GM19463 (cell line): ENCODE measurements around the gene TRAF1.
A peak's percentile ranks its signal among the peaks of the same experiment; 100 is the strongest.

Experiments
- ATAC-seq: cut with Tn5 transposase; IDR thresholded peaks from one replicate; pipeline ENCODE4 v1.9.1; 2021; ENCODE audit warnings: mild to moderate bottlenecking, moderate library complexity; ENCODE audit not compliant: unreplicated experiment

The TRAF1 gene

DNA sequence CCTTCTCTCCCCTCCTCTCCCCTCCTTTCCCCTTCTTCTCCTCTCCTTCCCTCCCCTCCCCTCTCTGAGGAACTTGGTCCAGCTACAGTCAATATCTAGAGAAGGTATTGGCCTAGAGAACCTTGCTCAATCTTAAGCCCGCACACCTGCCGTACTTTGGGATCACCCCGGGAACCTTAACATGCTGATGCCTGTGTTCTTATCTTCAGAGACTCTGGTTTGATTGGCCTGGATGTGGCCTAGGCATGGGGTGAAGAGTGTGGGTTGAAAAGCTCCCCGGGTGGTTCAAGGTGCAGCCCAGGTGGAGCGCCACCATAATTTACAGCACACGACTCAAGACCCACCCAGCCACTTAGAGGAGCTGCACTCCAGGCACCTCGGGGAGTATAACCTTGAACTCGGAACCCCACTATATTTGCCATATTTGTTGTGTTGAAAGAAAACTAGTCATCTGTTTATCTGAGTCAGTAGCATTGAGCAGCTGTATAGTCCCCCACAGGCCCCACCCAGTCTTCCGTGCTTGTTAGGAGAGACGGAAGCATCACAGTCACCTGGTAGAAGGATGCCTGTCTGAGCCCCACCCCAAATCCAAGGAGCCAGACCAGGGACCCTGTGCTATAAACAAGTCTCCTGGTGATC is 35.2 kb downstream of the TRAF1 start:
- ATAC-seq: no peak

DNA sequence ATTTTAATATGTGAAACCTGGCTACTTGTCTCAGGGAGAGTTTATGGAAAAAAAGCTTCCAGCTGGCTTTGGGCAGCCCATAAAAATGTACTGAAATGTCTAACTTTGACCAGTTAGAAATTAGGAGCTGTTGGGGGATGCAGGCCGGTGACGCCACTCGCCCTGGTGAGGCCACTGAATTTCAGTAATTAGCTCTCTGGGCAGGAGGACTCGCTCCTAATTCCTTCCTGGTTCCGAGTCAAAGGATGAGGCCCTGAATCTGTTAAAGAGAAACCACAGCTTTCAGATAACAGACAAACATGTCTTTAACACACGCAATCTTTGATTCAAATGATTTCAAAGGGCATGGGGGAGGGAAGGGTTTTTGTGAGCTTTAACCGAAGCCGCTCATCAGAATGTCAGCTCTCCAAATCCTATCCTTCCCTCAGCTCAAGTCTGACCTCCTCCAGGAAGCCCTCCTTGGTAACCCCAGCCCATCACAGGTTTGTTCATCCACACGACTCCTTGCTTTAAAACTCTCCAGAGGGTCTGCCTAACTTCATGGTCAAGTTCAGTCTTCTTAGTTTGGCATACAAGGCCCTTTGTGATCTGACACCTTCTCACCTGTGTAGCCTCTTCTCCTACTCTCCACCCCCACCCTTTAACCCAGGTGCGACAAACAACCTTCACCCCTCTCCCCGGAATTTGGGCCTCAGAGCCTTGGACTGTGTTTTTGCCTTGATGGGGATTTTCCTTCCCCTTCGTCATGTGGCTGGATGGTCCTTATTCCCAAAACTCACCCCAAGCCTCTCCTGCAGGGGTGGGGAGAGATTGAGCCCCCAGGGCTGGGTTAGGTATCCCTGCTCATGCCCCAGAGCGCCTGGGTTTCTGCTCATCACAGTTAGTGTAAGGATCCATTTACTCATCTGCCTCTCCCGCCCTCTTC is 36.0 kb downstream of the TRAF1 start:
- ATAC-seq: no peak

DNA sequence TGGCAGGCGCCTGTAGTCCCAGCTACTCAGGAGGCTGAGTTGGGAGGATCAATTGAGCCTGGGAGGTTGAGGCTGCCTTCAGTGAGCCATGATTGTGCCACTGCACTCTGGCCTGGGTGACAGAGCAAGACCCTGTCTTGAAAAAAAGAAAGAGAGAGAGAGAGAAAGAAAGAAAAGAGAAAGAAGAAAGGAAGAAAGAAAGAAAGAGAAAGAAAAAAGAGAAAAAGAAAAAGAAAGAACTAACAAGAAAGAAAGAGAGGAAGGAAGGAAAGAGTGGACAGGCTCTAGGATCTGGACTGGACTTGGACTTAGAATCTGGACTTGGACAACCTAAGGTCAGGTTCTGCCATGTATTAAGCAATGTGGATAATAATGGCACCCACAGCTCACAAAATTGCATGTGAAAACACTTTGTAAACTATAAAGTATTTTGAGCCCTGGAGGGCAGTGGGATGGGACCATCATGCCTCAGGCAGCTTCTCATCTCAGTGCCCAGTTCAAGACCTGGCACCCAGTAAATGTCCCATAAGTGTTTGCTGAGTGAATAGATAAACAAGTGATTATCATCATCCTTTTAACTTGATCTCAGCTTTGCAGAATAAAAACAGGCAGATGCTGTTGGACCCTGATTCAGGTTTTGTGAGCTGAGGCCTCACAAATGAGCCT is 36.9 kb downstream of the TRAF1 start:
- no peak for ATAC-seq

DNA sequence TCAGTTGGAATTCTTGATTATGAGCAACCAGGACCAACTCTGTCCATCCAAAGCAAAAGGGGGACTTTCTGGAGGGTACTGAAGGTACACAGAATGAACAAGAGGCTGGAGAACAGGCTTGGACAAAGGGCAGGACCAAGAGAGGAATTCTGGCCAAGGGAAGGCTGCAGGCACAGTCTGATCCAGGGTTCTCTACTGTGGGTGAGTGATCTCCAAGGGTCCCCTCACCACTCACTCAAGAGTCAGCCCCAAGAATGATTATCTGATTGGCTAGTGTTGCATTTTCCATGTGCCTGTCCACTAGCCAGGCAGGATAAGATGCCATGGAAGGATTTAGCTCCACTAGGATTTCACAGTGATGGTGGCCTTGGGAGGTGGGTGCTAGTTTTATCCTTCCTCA is 38.0 kb downstream of the TRAF1 start:
- no peak for ATAC-seq

DNA sequence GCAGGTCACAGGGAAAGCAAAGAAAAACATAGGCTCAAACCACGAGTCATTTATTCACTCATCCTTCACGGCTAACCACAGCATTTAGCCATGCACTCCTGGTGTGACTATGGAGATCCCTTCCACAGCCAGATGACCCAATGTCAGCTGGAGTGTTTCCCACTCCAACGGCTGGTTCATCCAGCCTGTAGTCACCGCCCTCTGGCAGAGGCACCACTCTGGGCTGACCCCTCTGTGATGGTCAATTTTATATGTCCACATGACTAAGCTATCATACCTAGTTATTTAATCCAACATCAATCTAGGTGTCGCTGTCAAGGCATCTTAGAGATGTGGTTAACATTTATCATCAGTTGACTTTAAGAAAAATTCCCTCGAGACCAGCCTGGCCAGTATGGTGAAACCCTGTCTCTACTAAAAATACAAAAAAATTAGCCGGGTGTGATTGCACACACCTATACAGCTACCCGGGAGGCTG is 40.1 kb downstream of the TRAF1 start:
- peak; percentile 57 for ATAC-seq

DNA sequence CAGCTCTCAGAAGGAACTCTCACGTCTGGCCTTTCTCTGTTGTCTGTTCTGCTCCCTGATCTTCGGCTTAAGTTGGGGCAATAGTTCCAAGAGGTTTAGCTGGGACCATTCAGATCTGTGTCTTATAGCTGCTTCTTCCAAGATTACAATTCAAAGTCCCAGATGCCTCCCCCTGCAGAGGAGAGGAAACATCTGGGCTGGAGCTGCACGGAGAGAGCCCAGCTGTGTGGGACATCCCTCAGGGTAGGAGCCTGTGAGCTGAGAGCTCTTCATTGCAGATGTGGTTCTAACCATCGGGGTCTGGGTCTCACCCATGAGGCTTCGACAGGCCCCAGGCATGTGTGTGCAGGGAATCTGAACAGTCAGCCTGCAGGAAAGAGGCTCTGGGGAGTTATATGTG is 40.6 kb downstream of the TRAF1 start:
- ATAC-seq: peak; percentile 34

DNA sequence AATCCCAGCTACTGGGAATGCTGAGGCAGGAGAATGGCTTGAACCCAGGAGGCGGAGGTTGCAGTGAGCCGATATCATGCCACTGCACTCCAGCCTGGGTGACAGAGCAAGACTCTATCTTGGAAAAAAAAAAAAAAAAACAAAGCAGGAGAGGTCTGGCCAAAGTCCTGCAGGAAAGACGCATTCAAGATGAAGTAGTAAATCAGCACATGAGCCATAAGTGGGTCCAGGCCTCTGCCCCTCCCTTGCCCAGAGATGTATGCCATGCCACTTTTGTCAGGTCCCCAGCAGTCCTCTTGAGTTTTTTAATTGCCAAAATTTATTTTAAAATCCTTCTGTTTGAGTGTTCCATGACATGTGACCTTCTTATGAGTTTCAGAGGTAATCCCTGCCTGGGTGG is 41.1 kb downstream of the TRAF1 start:
- no peak for ATAC-seq

DNA sequence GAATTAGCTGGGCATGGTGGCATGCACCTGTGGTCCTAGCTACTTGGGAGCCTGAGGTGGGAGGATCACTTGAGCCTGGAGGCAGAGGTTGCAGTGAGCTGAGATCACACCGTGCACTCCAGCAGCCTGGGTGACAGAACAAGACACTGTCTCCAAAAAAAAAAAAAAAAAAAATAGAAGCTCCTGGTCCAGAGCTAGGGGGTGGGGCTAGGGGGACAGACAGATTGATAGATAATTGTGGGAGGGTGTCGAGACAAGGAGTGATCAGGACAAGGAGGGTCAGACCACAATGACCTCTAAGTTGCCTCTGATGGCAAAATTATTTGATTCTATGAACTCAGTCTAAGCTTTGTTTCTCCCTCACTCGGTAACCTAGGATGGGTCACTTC is 43.0 kb downstream of the TRAF1 start:
- ATAC-seq: no peak

DNA sequence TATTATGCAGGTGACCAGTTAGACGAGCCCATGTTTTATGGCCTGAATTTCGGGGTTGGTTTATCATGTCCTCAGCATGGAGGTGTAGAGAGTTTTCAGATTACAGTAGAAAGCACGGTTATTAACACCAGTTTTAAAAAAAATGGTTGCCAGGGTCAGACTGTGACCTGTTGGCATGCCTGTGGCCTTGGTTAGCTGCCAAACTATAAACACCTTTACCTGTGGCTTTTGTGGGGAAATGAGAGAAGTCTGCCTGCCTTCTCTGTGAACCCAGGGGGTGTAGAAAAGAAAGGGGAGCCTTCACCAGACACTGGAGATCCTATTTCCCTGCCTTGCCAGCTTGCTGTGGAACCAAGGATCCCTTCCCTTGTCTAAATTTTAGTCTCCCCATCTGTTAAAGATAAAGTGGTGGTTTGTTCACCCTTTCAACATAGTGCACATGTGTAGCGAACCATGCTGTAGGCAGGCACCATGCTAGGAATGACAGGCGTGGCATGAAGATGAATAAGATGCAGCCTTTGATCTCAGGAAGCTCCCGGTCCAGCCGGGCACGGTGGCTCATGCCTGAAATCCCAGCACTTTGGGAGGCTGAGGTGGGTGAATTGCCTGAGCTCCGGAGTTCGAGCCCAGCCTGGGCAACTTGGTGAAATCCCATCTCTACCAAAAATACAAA is 43.5 kb downstream of the TRAF1 start:
- no peak for ATAC-seq

DNA sequence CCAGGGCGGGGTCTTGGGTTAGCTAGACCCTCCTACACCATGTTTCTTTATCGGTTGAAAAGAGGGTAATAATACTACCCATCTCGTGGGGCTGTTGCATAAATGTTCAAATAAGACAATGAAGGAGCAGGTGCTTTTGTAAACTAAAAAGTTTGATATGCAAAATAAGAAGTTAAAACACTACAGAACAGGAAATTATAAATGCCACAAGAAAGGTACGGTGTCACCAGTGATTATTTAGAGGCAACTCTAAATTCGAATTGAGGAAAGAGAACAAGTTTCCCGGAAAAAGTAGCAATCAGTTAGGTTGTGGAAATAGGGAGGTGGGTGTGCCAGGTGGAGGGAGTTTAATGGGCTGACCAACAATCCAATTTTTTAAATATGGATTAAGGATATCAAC is 47.1 kb downstream of the TRAF1 start:
- no peak for ATAC-seq

DNA sequence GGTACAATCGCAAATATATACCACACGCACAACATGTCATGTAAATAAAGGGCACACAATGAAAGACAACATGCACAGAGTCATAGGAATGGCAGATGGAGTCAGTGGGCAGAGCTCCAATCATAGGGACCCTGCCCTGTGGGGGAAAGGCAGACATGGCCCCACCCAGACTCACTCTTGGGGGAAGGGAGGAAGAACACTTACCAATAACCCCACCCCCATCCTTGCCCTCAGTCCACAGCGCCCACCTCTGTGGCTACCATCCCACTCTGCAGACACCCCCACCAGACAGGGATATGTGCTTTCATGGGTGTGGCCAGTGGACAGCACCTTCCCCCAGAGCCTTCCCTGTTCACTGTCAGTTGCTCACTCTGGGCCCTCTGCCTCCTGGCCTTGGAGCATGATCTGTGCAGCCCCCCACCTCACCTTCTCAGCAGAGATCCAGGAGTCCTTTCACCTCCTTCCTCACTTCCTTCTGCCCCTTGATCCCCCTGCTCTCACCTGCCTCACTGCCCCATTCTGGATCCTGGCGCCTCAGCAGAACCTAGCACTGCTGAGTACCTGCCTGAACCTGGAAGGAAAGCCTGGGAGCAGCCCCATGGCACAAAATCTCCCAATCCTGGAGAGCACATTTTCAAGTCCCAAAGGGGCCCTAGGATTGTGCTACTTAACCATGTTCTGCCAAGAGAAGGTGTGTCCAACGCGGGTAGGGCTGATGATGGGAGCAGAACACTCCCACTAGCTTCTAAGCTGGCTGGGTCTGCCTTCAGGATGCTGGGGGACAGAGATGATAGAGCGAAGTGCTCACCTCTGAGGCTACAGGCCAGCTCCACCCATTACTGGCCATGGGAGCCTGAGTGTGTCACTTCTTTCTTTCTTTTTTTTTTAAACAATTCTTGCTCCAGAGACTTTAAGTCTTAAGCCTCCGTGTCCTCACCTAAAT is 48.1 kb downstream of the TRAF1 start:
- ATAC-seq: no peak

DNA sequence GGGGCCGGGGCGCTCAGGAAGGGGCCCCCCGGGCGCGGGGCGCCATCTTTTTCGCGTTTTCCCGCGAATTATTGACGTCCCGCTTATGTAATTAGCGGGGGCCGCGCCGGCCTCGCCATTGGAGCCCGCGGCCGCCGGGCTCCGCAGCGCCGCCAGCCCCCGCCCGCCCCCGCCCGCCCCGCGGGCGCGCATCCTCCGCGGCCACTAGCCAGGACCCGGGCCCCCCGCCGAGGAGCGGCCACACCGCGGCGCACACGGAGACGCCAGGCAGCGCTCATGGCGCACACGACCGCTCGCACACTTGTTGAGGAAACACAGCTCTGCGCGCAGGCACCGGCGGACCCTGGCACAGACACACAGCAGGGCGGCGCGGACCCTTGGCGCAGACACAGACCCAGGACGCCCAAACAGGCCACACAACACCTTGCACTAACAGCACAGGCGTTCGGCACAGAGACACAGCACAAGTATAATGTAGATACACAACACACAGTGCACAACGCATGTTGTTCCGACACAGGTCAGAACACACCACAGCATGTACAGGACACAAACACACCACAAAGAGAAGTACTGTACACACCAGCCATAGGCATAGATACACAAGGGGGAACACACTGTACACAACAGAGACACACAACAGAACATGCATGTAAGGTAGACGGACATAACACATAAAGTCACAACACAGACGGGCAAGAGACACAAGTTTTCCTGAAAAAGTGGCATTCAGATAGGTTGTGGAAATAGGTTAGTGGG is 49.1 kb downstream of the TRAF1 start:
- peak; percentile 36 for ATAC-seq

DNA sequence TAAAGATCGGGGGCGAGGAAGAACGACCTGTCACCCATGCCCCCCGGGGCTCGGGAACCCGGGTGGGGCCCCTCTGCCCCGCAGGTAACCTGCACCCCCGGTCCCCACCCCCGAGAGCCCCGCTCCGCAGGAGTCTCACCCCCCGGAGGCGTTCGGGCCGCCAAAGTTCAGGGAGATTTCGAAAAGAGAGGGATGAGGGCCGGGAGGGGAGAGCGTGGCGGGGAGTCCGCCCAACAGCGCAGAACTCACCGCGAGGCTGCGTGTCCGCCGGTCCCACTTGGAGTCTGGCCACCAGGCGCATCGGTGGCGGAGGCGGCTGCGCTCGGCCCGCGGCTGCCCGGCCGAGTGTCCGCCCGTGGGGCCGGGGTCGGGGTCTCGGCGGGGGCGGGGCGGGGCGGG is 49.8 kb downstream of the TRAF1 start, which contains the start of gene PHF19:
PHF19 (minus strand) TSS at position 347 of the 399 bp plus-strand sequence. CDS start 2,447 bp downstream, outside the sequence.
- peak; percentile 12 for ATAC-seq

DNA sequence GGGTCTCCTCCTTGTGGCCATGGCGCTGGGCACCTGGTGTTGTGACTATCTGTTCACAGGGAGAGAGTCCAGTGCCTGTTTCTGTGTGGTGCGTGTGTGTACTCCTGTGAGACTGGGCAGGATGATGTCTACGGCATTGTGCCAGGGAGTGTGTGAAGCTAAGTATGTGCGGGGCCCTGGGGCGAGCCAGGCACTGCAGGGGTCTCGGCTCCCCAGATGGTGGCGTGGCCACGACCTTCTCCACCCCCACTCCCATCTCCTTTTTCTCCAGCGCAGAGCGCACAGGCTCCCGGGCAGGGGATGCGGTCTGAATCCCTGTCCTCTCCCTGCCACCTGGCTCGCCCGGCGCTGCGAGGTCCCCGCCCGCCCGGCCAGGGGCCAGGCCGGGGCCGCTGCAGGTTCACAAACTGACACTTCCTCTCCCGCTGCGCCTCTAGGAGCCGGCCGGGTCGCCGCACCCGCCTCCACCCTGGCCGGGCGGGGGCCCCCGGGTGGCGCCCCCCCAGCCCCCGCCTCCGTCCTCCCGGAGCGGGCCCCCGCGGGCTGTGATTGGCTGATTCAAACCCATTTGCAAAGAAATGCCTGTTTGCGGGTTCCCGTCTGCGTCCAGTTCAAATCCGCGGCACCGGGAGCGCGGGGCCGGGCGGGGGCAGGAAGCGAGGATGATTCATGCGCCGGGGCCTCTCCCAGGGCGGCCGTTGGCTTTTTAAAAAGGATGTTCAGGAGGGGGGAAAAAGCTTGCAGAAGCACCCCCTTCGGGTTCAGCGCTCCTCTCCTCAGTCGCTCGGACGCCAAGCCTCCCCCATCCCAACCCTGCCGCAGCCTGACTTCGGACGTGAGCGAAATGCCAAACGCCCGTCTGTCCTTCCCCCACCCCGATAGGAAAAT is 50.4 kb downstream of the TRAF1 start:
- ATAC-seq: peak; percentile 52

DNA sequence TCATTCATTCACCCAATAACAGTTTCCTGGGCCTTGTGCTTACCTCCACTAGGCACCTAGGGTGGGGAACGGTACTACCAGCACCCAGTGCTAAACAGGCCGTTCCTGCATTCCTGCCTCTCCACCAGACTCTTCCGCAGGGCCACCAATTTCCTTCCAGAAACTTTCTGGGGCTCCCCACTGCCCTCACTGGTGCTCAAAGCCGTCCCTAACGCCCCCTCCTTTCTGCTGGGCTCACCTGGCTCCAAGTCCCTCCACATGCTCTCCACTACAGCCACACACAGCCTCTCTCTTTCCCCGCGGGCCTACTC is 51.0 kb downstream of the TRAF1 start:
- ATAC-seq: no peak

DNA sequence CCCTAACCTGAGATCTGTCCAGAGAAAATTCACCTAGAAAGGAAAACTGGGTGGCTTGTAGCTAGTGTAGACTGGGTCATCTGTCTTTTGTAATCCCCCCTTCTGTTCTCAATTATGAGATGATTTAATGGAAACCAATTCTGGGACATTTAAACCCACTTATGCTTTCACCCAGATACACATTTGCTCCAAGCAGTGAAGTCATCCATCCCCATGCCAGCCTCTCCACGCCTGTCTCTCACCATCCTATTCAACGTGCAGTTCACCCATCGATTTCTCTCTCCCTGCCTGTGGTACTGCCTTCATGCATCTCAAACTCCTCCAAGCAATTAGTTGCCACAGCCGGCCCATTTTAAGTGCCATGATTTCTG is 51.4 kb downstream of the TRAF1 start:
- ATAC-seq: no peak

DNA sequence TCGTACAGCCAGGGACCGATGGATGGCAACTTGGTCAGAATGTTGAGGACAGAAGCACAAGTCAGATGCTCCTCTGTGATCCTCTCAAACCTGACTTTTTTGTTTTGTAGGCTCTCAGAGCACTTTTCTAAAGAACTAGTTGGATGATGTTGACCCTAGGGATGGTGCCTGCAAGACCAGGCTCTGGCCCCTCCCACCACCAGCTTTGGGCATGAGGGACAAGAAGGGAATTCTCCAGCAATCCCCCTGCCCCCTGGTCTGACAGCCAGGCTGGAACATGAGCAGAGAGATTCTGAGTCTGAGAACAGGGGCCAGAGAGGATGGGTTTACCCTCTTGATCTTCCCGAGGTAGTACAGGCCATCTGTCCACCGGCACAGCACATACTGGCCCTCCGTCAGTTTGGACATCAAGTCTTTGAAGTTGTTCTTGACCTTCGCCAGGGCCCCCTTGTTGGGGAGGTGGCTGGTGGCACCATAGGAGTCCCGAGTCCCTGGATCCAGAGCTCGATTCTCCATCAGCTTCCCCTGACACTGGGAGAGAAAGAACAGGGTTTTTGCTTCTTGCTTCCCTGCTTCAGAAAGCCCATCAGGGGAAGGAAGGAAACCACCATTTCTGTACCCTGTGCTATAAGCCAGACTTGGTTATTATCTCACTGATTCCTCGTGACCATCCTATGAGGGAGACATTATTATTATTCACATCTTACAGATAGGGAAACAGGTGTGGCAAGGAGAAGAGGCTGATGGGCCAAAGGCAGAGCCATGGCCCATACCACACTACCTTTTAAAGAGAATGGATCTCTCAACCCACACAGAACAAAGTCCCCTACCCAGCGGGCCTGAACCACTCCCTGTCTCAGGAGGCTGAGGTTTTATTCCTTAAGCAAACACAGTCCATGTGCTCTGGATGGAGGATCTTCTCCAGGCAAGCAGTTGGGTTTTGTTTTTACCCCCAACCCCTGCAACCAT is 52.1 kb downstream of the TRAF1 start:
- ATAC-seq: no peak
